ENCODE data around the gene CRYBG1. TPM values are rescaled to one million over a fixed set of nuclear protein-coding genes. Genes with fewer than 3 reads are reported as not detected.

The CRYBG1 gene
- total RNA-seq, 1 donor = 15.5 TPM

DNA sequence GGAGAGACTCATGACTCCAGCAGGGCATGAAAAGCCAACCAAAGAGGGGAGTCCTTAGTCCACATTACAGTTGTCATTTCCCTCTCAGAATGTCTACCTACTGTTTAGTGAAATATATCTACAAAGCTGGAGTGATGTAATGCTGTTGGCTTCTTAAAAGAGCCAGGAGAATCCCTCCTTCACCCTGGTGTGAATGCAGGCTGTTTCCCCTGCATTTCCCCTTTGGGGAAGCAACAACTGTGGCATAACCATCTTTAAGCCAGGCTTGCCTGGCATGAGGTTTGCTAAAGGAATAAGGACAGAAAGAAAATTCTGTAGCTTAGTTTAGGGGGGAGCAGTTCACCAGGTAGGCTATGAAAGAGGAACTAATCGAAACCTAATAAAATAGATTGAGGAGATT lies 129.5 kb downstream of the CRYBG1 start:
- TF ChIP-seq, protein P1, sequence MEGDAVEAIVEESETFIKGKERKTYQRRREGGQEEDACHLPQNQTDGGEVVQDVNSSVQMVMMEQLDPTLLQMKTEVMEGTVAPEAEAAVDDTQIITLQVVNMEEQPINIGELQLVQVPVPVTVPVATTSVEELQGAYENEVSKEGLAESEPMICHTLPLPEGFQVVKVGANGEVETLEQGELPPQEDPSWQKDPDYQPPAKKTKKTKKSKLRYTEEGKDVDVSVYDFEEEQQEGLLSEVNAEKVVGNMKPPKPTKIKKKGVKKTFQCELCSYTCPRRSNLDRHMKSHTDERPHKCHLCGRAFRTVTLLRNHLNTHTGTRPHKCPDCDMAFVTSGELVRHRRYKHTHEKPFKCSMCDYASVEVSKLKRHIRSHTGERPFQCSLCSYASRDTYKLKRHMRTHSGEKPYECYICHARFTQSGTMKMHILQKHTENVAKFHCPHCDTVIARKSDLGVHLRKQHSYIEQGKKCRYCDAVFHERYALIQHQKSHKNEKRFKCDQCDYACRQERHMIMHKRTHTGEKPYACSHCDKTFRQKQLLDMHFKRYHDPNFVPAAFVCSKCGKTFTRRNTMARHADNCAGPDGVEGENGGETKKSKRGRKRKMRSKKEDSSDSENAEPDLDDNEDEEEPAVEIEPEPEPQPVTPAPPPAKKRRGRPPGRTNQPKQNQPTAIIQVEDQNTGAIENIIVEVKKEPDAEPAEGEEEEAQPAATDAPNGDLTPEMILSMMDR (IDR thresholded peaks at IDR 0.05; ENCODE audit: insufficient read depth, low read depth, low read length) = no peak
- DNase-seq (ENCODE audit: low read depth) = no peak
- no peak overlapping the region for H3K4me3 ChIP-seq (ENCODE audit: low read depth, low read length)

DNA sequence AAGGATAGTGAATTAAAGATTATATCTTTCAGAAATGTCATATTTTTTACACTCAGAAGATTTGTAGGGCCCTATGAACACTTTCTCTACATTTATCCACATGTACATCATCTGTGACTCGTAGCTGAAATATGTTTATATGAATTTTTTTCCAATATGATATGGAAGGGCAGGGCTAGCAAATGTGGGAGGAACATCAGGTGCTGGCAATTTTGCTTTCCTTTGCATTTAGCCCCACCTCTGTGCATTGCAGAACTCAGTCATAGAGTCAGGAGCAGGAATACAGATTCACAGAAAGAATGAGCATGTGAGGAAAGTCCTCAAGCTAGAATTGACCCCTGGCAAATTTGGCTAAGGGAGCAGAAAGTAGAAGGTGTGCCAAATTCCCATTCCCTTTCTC lies 129.9 kb downstream of the CRYBG1 start:
- TF ChIP-seq, protein P1 (IDR thresholded peaks at IDR 0.05; ENCODE audit: insufficient read depth, low read depth, low read length) = no peak
- no peak for DNase-seq (ENCODE audit: low read depth)
- no peak overlapping the region for H3K4me3 ChIP-seq (ENCODE audit: low read depth, low read length)

DNA sequence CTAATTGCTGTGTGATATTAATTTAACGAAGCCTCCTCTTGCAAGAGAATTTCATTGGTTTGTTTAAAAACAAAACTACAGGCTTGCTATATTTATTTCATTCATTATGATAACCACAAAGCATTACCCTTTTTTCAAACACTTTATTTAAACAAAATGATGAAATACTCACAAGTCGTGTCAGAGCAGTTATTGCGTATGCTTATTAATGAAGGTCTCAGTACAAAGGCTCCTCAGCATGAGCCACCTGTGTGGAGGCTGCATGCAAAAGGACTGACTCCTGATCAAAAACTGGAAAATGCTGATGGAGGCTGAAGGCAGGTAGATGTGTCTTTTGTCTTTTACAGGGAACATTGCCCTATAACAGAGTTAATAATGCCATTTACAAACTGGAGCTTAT lies 130.5 kb downstream of the CRYBG1 start:
- H3K4me3 ChIP-seq (ENCODE audit: low read depth, low read length) = no peak overlapping the region
- no peak for DNase-seq (ENCODE audit: low read depth)
- TF ChIP-seq, protein P1 (IDR thresholded peaks at IDR 0.05; ENCODE audit: insufficient read depth, low read depth, low read length) = no peak

DNA sequence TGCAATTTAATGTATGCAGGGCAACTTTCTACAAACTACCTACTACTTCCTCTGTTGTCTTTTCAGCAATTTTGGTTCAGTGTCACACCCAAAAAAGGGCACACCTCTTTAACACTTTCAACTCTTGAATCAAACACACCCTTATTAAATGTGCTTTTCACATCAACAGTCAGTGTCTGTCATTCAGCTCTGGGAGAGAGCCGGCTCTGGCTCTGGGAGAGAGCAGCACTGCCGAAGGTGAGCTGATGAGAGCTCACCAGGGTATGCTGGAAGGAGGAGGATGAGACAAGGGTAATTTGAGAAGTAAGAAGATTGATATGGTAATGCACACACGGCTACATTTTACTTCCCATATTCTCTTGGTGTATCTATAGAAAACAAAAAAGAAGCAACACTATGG lies 134.5 kb downstream of the CRYBG1 start:
- TF ChIP-seq, protein P1 (IDR thresholded peaks at IDR 0.05; ENCODE audit: insufficient read depth, low read depth, low read length) = no peak
- no peak for DNase-seq (ENCODE audit: low read depth)
- H3K4me3 ChIP-seq (ENCODE audit: low read depth, low read length) = no peak overlapping the region

DNA sequence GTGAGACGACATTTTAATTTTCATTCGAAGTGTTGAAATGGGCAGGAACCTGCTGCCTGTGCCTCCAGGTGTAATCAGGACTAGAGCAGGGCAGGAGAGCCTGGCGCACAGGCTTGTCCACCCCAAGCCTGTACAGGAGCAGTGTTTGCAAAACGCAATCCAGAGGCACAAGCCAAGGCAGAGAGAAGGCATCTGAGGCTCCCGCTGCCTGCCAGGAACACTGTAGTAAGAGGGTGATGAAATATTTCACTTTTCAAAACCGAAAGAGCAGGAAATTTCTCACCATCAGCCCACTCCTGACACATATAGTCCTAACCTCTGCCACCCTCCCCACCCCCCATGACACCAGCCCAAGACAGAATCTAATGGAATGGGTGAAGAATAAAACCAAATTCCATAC lies 136.3 kb downstream of the CRYBG1 start:
- TF ChIP-seq, protein P1 (IDR thresholded peaks at IDR 0.05; ENCODE audit: insufficient read depth, low read depth, low read length) = no peak
- no peak for DNase-seq (ENCODE audit: low read depth)
- no peak overlapping the region for H3K4me3 ChIP-seq (ENCODE audit: low read depth, low read length)

DNA sequence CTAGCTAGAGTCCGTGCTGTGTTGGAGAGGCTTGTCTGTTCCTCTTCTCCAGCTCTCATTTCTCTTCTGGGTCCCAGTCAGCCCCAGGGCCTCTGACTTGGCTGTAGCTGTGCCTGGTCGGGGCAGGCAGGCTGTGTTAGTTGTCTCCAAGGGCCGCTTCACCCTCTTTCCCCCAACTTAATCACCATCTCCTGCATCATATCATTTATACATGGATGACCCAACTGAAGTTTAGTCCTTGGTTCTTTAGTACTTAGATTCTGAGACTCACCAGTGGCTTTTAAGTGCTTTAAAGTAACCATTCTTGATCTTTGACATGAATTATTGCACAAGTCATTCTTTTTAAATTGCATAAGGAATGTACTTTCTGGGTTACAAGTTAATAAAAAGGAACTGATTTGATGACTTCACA lies 141.4 kb downstream of the CRYBG1 start:
- H3K4me3 ChIP-seq (ENCODE audit: low read depth, low read length) = no peak overlapping the region
- TF ChIP-seq, protein P1 (IDR thresholded peaks at IDR 0.05; ENCODE audit: insufficient read depth, low read depth, low read length) = no peak
- DNase-seq (ENCODE audit: low read depth) = no peak

DNA sequence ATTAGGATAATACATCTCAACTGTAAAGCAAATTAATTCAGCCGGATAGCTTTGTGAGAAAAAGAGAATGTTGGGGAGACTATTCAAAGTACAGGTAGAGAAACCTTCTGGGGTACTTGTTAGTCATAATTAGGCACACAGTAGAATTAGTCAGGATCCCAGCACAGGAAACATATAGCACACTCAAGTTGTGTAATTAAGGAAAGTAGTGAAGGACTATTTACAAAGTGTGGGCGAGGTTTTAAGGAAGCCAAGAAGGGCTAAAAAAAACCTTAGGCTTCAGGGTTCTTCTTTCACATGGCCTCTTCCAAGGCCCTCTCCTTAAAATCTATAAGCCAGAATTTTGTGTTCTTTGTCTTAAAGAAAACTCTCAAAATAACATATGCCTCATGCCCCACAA lies 142.0 kb downstream of the CRYBG1 start:
- DNase-seq (ENCODE audit: low read depth) = no peak
- TF ChIP-seq, protein P1 (IDR thresholded peaks at IDR 0.05; ENCODE audit: insufficient read depth, low read depth, low read length) = no peak
- no peak overlapping the region for H3K4me3 ChIP-seq (ENCODE audit: low read depth, low read length)
